Progenitor cell of endocrine pancreas (in vitro differentiated cells): ENCODE results near the gene NTSR1. TPM values are rescaled to one million over a fixed set of nuclear protein-coding genes. Genes with fewer than 3 reads are reported as not detected.
A peak's percentile ranks its signal among the peaks of the same experiment; 100 is the strongest.

Source experiments
- DNase-seq: peaks from one replicate; pipeline ENCODE4 v3.0.0; 2021; ENCODE audit warnings: low spot score; ENCODE audit not compliant: unreplicated experiment
- H3K27ac Mint-ChIP-seq: 2 replicates; pipeline ENCODE4 v1.8.0; 2021; ENCODE audit warnings: mild to moderate bottlenecking, moderate library complexity, mixed read lengths
- H3K27me3 Mint-ChIP-seq: 2 replicates; pipeline ENCODE4 v1.8.0; 2021; ENCODE audit warnings: mixed read lengths
- H3K36me3 Mint-ChIP-seq: 2 replicates; pipeline ENCODE4 v1.8.0; 2022; ENCODE audit warnings: mixed read lengths; ENCODE audit not compliant: insufficient read depth
- H3K4me1 Mint-ChIP-seq: 2 replicates; pipeline ENCODE4 v1.8.0; 2021; ENCODE audit warnings: low read depth, mixed read lengths
- H3K4me3 Mint-ChIP-seq: 2 replicates; pipeline ENCODE4 v1.8.0; 2021; ENCODE audit warnings: low read depth, mild to moderate bottlenecking, moderate library complexity, mixed read lengths
- H3K9me3 Mint-ChIP-seq: 2 replicates; pipeline ENCODE4 v1.8.0; 2021; ENCODE audit warnings: low read depth, mixed read lengths
- total RNA-seq: library from RNA; stranded (reverse); gene quantifications from 2 replicates; pipeline ENCODE4 v1.2.1, GENCODE V29; 2021
- TF ChIP-seq, protein P1 (sequence below): fragments of 200-600 bp; sonication (generic); IDR thresholded peaks from one replicate; pipeline ENCODE4 v1.5.0; 2021; ENCODE audit warnings: antibody characterized with exemption, mild to moderate bottlenecking; ENCODE audit not compliant: unreplicated experiment

NTSR1 gene
- total RNA-seq, 1 donor from 2014 or later: not detected

DNA sequence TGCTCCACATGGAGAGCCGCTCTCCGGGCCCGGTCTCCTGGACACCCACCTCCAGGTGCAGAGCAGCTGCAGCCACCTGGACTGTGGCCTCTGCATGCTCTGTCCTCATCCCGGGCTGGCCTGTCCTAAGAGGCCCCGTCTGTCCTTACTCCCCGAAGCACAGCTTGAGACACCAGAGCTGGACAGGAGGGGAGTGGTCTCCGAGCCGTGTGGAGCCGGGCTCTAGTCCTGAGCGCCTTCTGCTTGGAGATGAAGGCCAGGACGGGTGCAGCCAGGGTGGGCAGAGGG, 6.7 kb upstream of the NTSR1 start:
- TF ChIP-seq, protein P1, sequence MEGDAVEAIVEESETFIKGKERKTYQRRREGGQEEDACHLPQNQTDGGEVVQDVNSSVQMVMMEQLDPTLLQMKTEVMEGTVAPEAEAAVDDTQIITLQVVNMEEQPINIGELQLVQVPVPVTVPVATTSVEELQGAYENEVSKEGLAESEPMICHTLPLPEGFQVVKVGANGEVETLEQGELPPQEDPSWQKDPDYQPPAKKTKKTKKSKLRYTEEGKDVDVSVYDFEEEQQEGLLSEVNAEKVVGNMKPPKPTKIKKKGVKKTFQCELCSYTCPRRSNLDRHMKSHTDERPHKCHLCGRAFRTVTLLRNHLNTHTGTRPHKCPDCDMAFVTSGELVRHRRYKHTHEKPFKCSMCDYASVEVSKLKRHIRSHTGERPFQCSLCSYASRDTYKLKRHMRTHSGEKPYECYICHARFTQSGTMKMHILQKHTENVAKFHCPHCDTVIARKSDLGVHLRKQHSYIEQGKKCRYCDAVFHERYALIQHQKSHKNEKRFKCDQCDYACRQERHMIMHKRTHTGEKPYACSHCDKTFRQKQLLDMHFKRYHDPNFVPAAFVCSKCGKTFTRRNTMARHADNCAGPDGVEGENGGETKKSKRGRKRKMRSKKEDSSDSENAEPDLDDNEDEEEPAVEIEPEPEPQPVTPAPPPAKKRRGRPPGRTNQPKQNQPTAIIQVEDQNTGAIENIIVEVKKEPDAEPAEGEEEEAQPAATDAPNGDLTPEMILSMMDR: no peak
- Mint-ChIP-seq H3K9me3 (no peaks in the 10 kb centered on the region), H3K4me1 (no peaks in the 10 kb centered on the region), H3K27ac (no peak overlapping the region), H3K27me3 (peaks cover 48% of the 10 kb centered on the region), H3K4me3 (no peak overlapping the region), H3K36me3 (no peaks in the 10 kb centered on the region)
- DNase-seq: no peak

DNA sequence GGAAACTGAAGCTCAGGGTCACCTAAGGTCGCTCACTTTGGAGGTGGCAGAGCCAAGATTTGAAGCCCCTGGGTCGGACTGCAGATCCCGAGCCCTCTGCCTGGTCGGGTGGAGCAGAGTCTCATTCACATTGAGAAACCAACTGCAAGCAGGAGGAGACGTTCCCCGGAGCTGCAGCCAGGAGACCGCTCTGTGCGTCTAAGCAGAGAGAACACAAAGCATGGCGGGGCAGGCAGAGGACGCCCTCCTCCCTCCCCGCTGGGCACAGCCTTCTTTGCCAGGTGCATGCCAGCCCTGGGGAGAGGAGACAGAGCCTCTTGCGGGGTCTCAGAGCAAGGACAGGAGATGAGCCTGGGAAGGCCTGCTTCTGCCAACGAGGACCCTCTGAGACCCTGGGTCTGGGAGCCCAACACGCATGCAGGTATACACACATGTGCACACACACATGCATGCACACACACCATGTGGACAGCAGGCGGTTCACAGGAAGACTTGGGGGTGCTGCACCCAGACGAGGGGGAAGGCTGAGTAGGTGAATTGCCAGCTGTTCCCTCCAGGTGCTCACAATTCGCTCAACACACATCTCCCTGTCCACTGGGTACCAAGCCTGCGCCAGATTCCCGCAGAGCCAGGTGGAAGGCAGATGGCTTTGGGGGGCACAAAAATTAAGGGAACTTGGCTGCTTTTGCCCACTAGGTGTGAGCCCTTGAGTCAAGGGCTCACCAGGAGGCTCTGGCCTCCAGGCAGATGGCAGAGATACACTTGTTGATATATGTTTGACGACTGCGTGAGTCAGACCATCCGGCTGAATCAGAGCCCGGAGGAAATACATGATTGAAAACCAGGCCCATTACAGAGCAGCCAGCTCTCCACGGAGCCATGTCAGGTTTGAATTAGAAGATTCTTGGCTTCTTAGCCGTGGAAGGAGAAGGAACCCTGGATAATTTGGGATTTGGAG, 5.5 kb upstream of the NTSR1 start:
- Mint-ChIP-seq H3K4me3 (no peak overlapping the region), H3K27ac (no peak overlapping the region), H3K36me3 (no peaks in the 10 kb centered on the region), H3K9me3 (no peaks in the 10 kb centered on the region), H3K4me1 (no peaks in the 10 kb centered on the region), H3K27me3 (peaks cover 53% of the 10 kb centered on the region)
- TF ChIP-seq, protein P1: no peak
- DNase-seq: no peak

DNA sequence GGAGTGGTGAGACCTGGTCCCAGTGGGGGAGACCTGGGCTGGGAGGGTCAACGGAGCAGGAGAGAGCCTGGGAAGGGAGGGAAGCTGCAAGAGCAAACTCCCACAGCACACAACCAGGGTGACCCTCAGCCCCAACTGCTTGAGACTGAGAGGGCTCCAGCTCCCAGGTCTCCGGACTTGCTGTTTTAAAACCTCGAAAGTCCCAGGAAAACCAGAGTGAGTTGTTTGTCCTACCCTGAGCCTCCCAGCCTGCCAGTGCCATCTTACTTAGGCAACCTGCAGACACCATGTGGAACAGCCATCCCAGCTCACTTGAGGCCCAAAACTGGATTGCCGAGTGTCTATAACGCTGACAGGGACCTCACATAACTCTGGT, 4.8 kb upstream of the NTSR1 start:
- DNase-seq: no peak
- TF ChIP-seq, protein P1: no peak
- H3K4me3 Mint-ChIP-seq: no peak overlapping the region

DNA sequence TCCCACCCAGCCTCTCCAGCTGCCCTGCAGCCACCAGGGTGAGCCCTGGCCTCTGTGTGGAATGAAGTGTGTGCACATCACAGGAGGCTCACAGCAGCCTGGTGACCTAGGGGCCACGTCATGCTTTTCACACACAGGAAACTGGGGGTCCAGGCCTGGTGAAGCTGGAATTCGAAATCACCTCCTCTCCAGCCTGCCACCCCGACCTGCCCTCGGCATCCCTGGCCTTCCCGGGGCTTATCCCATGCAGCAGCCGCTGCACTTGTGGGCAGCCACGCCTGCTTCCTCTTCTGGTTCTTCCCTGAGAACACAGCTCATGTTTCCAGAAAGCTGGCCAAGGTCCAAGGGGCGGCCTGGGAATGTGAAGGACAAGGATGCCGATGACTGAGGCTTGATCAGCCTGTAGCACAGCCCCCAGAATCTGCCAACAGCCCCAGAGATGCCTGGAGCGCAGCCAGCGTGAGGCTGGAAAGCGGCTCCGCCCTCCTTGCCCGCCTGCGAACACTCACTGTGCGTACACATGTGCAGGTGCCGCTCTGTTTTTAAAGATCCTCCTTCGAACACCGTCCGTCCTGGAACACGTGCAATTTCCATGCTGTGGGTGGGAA, 4.2 kb upstream of the NTSR1 start:
- no peaks in the 10 kb centered on the region for H3K36me3 Mint-ChIP-seq
- peaks cover 55% of the 10 kb centered on the region for H3K27me3 Mint-ChIP-seq
- DNase-seq: no peak
- H3K27ac Mint-ChIP-seq: no peak overlapping the region
- no peak overlapping the region for H3K4me3 Mint-ChIP-seq
- H3K9me3 Mint-ChIP-seq: no peaks in the 10 kb centered on the region
- TF ChIP-seq, protein P1: no peak
- H3K4me1 Mint-ChIP-seq: no peaks in the 10 kb centered on the region

More for the DNA sequence above, 4.8 kb upstream of the NTSR1 start:
- Mint-ChIP-seq H3K36me3 (no peaks in the 10 kb centered on the region), H3K27ac (no peak overlapping the region), H3K4me1 (no peaks in the 10 kb centered on the region), H3K9me3 (no peaks in the 10 kb centered on the region), H3K27me3 (peaks cover 54% of the 10 kb centered on the region)

DNA sequence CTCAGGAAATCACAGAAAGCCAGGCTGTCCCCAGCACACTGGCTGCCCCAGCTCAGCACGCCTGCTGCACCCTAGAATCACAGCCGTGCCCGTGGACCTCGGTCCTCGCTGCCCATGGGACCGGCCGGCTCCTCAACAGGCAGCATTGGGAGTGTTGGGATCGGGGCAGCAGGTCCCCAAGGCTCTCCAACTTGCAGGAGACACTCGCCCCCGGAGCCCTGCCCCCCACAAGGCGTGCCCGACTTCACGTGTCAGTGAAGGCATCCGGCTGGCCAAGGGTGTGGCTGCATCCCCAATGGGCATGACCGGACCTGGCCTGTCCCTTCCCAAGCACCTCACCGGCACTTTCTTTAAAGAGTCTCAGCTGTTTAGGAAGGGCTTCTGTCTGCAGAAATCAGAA, 3.0 kb upstream of the NTSR1 start:
- Mint-ChIP-seq H3K9me3 (no peaks in the 10 kb centered on the region), H3K27ac (peak overlapping the region; percentile 41), H3K4me3 (no peak overlapping the region), H3K4me1 (no peaks in the 10 kb centered on the region), H3K27me3 (peaks cover 64% of the 10 kb centered on the region), H3K36me3 (no peaks in the 10 kb centered on the region)
- no peak for DNase-seq
- TF ChIP-seq, protein P1: no peak
